Testis (tissue), 3 donors: ENCODE data around the gene ZRSR2. TPM values are rescaled to one million over a fixed set of nuclear protein-coding genes. Genes with fewer than 3 reads are reported as not detected.

Experiments
- DNase-seq: peaks from one replicate; pipeline ENCODE4 v3.0.0-alpha.2; 2019
- H3K27ac ChIP-seq, 2 donors: fragments of 200-600 bp; sonication (generic); one replicate each; pipeline ENCODE4 v1.5.1; 2019
- H3K27me3 ChIP-seq: fragments of 200-600 bp; sonication (generic); one replicate; pipeline ENCODE4 v1.5.1; 2019
- H3K36me3 ChIP-seq: fragments of 200-600 bp; sonication (generic); one replicate; pipeline ENCODE4 v1.5.1; 2017; ENCODE audit warnings: low read depth; ENCODE audit errors: missing control alignments
- H3K4me1 ChIP-seq: fragments of 200-600 bp; sonication (generic); one replicate; pipeline ENCODE4 v1.5.1; 2019
- H3K4me3 ChIP-seq, 2 donors: fragments of 200-600 bp; sonication (generic); one replicate each; pipeline ENCODE4 v1.5.1; 2017 to 2019
- H3K9me3 ChIP-seq: fragments of 200-600 bp; sonication (generic); one replicate; pipeline ENCODE4 v1.5.1; 2017
- CTCF ChIP-seq, 3 experiments: fragments of 450-650 bp in 2 of 3; fragments of 200-600 bp in 1 of 3; sonication (generic) in 1 of 3; IDR thresholded peaks; one replicate each; pipeline ENCODE4 v1.5.1; 2016 to 2019; ENCODE audit warnings: antibody characterized with exemption in 3 of 3, mild to moderate bottlenecking in 2 of 3, moderate library complexity in 1 of 3
- POLR2A ChIP-seq: fragments of 450-650 bp; IDR thresholded peaks from one replicate; pipeline ENCODE4 v1.6.1; 2017; ENCODE audit warnings: antibody characterized with exemption, mild to moderate bottlenecking, moderate library complexity
- WGBS, 2 donors: methylation state at CpG; one replicate each; pipeline ENCODE4 v1.1.5; 2018; 5-methylcytosine and 5-hydroxymethylcytosine counted together
- intact Hi-C: fragments of 100-400 bp; cut with DNase I; formaldehyde crosslinking; loops from one replicate; pipeline ENCODE4 v1.15.1; 2023; ENCODE audit warnings: low total_unique reads
- polyA plus RNA-seq: library from polyadenylated mRNA; stranded (reverse); fragments of 350-450 nt; fragmentation: Illumina TruSeq; extraction: RNeasy Lipid Tissue Mini Kit (QIAGEN cat#74804); gene quantifications from one replicate; pipeline ENCODE4 v1.2.3, GENCODE V29; 2014; ENCODE audit warnings: low read depth, low replicate concordance; ENCODE audit not compliant: insufficient read depth
- total RNA-seq, 2 donors: library from RNA; depleted of rRNA; stranded (reverse); fragments of >200 nt; gene quantifications; one replicate each; pipeline ENCODE4 v1.2.3, GENCODE V29; 2016

Gene ZRSR2
- total and polyA plus RNA-seq, 3 donors from 2014 or later = 6.1 to 6.6 (median 6.3) TPM

GRCh38 chrX:15864023-15864422 lies 73.7 kb downstream of the ZRSR2 start:
- Histone ChIP-seq H3K9me3 (no peaks in the 10 kb centered on the region), H3K36me3 (no peaks in the 10 kb centered on the region), H3K27me3 (no peaks in the 10 kb centered on the region), H3K4me1 (no peaks in the 10 kb centered on the region), H3K27ac (no peak overlapping the region), H3K4me3 (no peak overlapping the region)
- no peak for DNase-seq
- 68 to 92% methylated on average over 2 of the region's 3 CpGs for WGBS, 2 donors
- TF ChIP-seq POLR2A = no peak
- TF ChIP-seq CTCF (IDR thresholded peaks at IDR 0.05) = no peak
- intact Hi-C loops = no loop called here

GRCh38 chrX:15864629-15865028 lies 74.3 kb downstream of the ZRSR2 start:
- no peaks in the 10 kb centered on the region for H3K36me3 ChIP-seq
- intact Hi-C loops = no loop called here

GRCh38 chrX:15866147-15866546 lies 75.9 kb downstream of the ZRSR2 start:
- no peaks in the 10 kb centered on the region for H3K36me3 ChIP-seq
- H3K4me1 ChIP-seq = no peaks in the 10 kb centered on the region
- H3K27ac ChIP-seq = no peak overlapping the region
- no peaks in the 10 kb centered on the region for H3K9me3 ChIP-seq
- no peak for DNase-seq
- intact Hi-C loops = no loop called here
- 81 to 92% methylated on average over 3 of the region's 3 CpGs for WGBS, 2 donors
- no peaks in the 10 kb centered on the region for H3K27me3 ChIP-seq
- no peak overlapping the region for H3K4me3 ChIP-seq
- TF ChIP-seq POLR2A = no peak
- no peak for TF ChIP-seq CTCF (IDR thresholded peaks at IDR 0.05)

More at GRCh38 chrX:15864629-15865028, 74.3 kb downstream of the ZRSR2 start:
- no peaks in the 10 kb centered on the region for H3K4me1 ChIP-seq
- no peak overlapping the region for H3K27ac ChIP-seq
- DNase-seq = no peak
- no peak for TF ChIP-seq POLR2A
- no peak for TF ChIP-seq CTCF (IDR thresholded peaks at IDR 0.05)
- no peaks in the 10 kb centered on the region for H3K9me3 ChIP-seq
- H3K4me3 ChIP-seq = no peak overlapping the region
- no peaks in the 10 kb centered on the region for H3K27me3 ChIP-seq

GRCh38 chrX:15869695-15870094 lies 79.4 kb downstream of the ZRSR2 start:
- Histone ChIP-seq H3K27ac (no peak overlapping the region), H3K9me3 (no peaks in the 10 kb centered on the region), H3K36me3 (no peaks in the 10 kb centered on the region), H3K4me1 (no peaks in the 10 kb centered on the region), H3K4me3 (no peak overlapping the region), H3K27me3 (no peaks in the 10 kb centered on the region)
- DNase-seq = no peak
- TF ChIP-seq POLR2A = no peak
- TF ChIP-seq CTCF (IDR thresholded peaks at IDR 0.05) = no peak
- intact Hi-C loops = no loop called here
- 96 to 100% methylated on average over 3 to 4 of the region's 4 CpGs for WGBS, 2 donors

- Histone ChIP-seq H3K27ac (no peak overlapping the region), H3K9me3 (no peaks in the 10 kb centered on the region), H3K27me3 (no peaks in the 10 kb centered on the region), H3K4me1 (no peaks in the 10 kb centered on the region), H3K4me3 (no peak overlapping the region), H3K36me3 (no peaks in the 10 kb centered on the region)
- no peak for DNase-seq
- intact Hi-C loops = no loop called here
- no peak for TF ChIP-seq CTCF (IDR thresholded peaks at IDR 0.05)
- no peak for TF ChIP-seq POLR2A
- WGBS, 2 donors = 55 to 80% methylated on average over 4 of the region's 4 CpGs
Measured at GRCh38 chrX:15870310-15870709, 80.0 kb downstream of the ZRSR2 start.
